Panc1 (cell line): Measurements from ENCODE around the gene CDH13. TPM values are rescaled to one million over a fixed set of nuclear protein-coding genes. Genes with fewer than 3 reads are reported as not detected.

Experiments
- ATAC-seq: fragments of 200-7000 bp; cut with Tn5 transposase; 2 replicates; pipeline ENCODE4 v1.9.1; 2020; ENCODE audit warnings: mild to moderate bottlenecking, moderate library complexity
- BruUV-seq: library from RNA; stranded (reverse); fragments of 400-500 nt; replicated peaks from 2 replicates; lab custom pipeline; 2021; lab: Mats Ljungman, UMichigan
- CTCF ChIA-PET: fragments of 300-600 bp; sonication (Branson Sonifier 250); formaldehyde crosslinking; loops from one replicate; lab custom pipeline; 2022; ENCODE audit warnings: antibody characterized with exemption; lab: Charles Lee
- POLR2A ChIA-PET: fragments of 300-600 bp; sonication (Branson Sonifier 250); formaldehyde crosslinking; loops from one replicate; lab custom pipeline; 2022; ENCODE audit warnings: antibody characterized with exemption; lab: Charles Lee
- DNase-seq: peaks from one replicate; pipeline ENCODE4 v3.0.0-alpha.2; 2010; ENCODE audit warnings: low read depth, low spot score
- H3K27ac ChIP-seq: 2 replicates; pipeline ENCODE4 v1.5.1; 2011; ENCODE audit warnings: mild to moderate bottlenecking, low read length, inconsistent platforms
- H3K27me3 ChIP-seq: fragments of 200-500 bp; sonication (Bioruptor generic); 2 replicates; pipeline ENCODE4 v1.6.0; 2014; ENCODE audit warnings: low read length, inconsistent platforms; ENCODE audit not compliant: control insufficient read depth, insufficient read depth
- H3K36me3 ChIP-seq: fragments of 200-500 bp; sonication (Bioruptor generic); 2 replicates; pipeline ENCODE4 v1.5.1; 2014; ENCODE audit warnings: inconsistent platforms, mild to moderate bottlenecking, low read length, moderate library complexity; ENCODE audit not compliant: control insufficient read depth, insufficient read depth
- H3K4me1 ChIP-seq: 2 replicates; pipeline ENCODE4 v1.5.1; 2011; ENCODE audit warnings: inconsistent platforms, mild to moderate bottlenecking, low read length, moderate library complexity; ENCODE audit not compliant: control insufficient read depth, insufficient read depth
- H3K4me3 ChIP-seq, 2 experiments: 2 replicates each; pipeline ENCODE4 v1.5.1; 2011 to 2012; ENCODE audit warnings: low read depth in 2 of 2, low read length in 2 of 2, mild to moderate bottlenecking in 2 of 2, inconsistent platforms in 1 of 2, moderate library complexity in 1 of 2
- H3K9me3 ChIP-seq: fragments of 200-500 bp; sonication (Bioruptor generic); 2 replicates; pipeline ENCODE4 v1.5.1; 2014; ENCODE audit warnings: low read depth, mild to moderate bottlenecking, inconsistent platforms, low read length, moderate library complexity; ENCODE audit not compliant: control insufficient read depth, insufficient read depth
- CTCF ChIP-seq: fragments of 450-650 bp; IDR thresholded peaks from 2 replicates; pipeline ENCODE4 v1.5.1; 2017; ENCODE audit warnings: mild to moderate bottlenecking
- POLR2AphosphoS5 ChIP-seq: IDR thresholded peaks from 2 replicates; pipeline ENCODE4 v1.6.1; 2012; ENCODE audit warnings: mild to moderate bottlenecking, low read depth, low read length, moderate library complexity
- REST ChIP-seq, 2 experiments: IDR thresholded peaks; 2 replicates each; pipeline ENCODE4 v1.6.1; 2011 to 2012; ENCODE audit warnings: low read depth in 2 of 2, control low read depth in 1 of 2, low read length in 1 of 2, mild to moderate bottlenecking in 1 of 2, moderate library complexity in 1 of 2; ENCODE audit not compliant: insufficient read depth in 1 of 2
- SIN3A ChIP-seq: IDR thresholded peaks from 2 replicates; pipeline ENCODE4 v1.6.1; 2012; ENCODE audit warnings: low read depth, mild to moderate bottlenecking, low read length, moderate library complexity, borderline replicate concordance; ENCODE audit not compliant: insufficient read depth
- TCF7L2 ChIP-seq: IDR thresholded peaks from 2 replicates; pipeline ENCODE4 v1.6.1; 2011; ENCODE audit warnings: mild to moderate bottlenecking, low read depth, low read length, inconsistent platforms
- in situ Hi-C: cut with HindIII; loops from 2 replicates; pipeline ENCODE4 v1.10.0; 2016; ENCODE audit warnings: low sequenced_read_pairs, low pct_unique_long_range_greater_than_20kb
- intact Hi-C: fragments of 100-400 bp; cut with micrococcal nuclease; formaldehyde crosslinking; loops from one replicate; pipeline ENCODE4 v1.10.0; 2022; ENCODE audit not compliant: unreplicated experiment
- total RNA-seq: library from RNA; stranded (reverse); gene quantifications from one replicate; pipeline ENCODE4 v1.2.1, GENCODE V29; 2021; ENCODE audit not compliant: unreplicated experiment

The CDH13 gene
- total RNA-seq, 1 experiment from 2014 or later, result not detected

GRCh38 chr16:82892324-82892723 is 265.6 kb downstream of the CDH13 start:
- Histone ChIP-seq H3K4me1 (no peaks in the 10 kb centered on the region), H3K4me3 (no peak overlapping the region), H3K27me3 (no peaks in the 10 kb centered on the region), H3K36me3 (no peaks in the 10 kb centered on the region), H3K9me3 (no peaks in the 10 kb centered on the region), H3K27ac (no peak overlapping the region)
- POLR2A ChIA-PET, result no interaction called here
- TF ChIP-seq REST (IDR thresholded peaks at IDR 0.05; ENCODE audit: insufficient read depth in 1 of 2, low read depth in 2 of 2, low read length in 1 of 2) (no peak), CTCF (no peak), TCF7L2 (no peak), SIN3A (no peak), POLR2AphosphoS5 (no peak)
- CTCF ChIA-PET, result no interaction called here
- in situ Hi-C loops, result no loop called here
- BruUV-seq, result no TSS peak
- DNase-seq, result no peak
- intact Hi-C loops, result no loop called here
- ATAC-seq, result no peak

- Histone ChIP-seq H3K27ac (no peak overlapping the region), H3K4me3 (no peak overlapping the region), H3K9me3 (no peaks in the 10 kb centered on the region), H3K4me1 (no peaks in the 10 kb centered on the region), H3K36me3 (no peaks in the 10 kb centered on the region), H3K27me3 (no peaks in the 10 kb centered on the region)
- ATAC-seq (no peak), DNase-seq (no peak)
- in situ Hi-C loops (no loop called here), intact Hi-C loops (no loop called here)
- TF ChIP-seq TCF7L2, result no peak
- no peak for TF ChIP-seq POLR2AphosphoS5
- no peak for TF ChIP-seq CTCF
- TF ChIP-seq SIN3A, result no peak
- TF ChIP-seq REST (IDR thresholded peaks at IDR 0.05; ENCODE audit: insufficient read depth in 1 of 2, low read depth in 2 of 2, low read length in 1 of 2), result no peak
- ChIA-PET CTCF (no interaction called here), POLR2A (no interaction called here)
- no TSS peak for BruUV-seq
Measured at GRCh38 chr16:82895843-82896242, 269.1 kb downstream of the CDH13 start.
